Middle frontal gyrus (tissue), 1 donor: ENCODE results near the gene TCP1.
"Not testable (repeated sequence)": the region's sequence is repeated elsewhere in the genome, so short reads cannot be mapped to it uniquely, and the experiment has no call there.

Experiments
- DNase-seq: peaks from one replicate; pipeline ENCODE4 v3.0.0-alpha.2; 2015; ENCODE audit warnings: low spot score; ENCODE audit errors: extremely low spot score

The TCP1 gene

DNA sequence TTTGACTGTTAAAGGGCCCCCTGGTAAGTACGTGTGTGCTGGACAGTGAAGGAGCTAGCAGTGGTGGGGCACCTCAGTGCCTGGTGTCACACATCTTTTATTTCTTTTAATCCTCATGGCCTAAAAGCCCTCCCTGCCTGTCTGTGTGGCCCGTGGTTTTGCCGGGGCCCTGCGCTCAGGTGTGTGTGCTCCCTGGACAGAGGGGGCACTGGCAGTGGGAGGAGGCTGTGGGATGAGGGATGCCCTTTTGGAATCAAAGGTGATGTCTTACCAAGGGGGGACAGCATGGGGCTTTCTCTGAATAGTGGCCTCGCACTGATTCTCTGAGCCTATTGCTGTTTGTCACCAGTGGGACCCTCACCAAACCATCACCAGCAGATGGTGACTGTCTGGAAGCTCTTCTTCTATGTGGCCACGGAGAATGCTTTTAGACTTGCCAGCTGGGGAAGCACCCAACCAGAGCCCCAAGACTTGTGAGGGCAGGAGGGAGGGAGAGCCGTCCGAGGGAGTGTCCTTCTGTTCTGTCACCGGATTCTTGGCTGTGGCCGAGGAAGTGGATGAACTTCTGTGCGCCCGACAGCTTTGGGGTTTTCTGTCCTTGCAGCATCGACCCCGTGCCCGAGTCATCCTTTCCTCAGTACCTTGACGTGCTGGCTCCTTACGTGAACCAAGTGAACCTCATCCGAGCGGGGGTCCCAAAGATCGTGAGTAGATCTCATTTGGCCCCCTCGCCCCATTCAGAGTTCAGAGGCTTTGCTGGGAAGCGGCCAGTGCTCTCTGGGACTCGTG, 28.7 kb upstream of the TCP1 start:
- no peak for DNase-seq

DNA sequence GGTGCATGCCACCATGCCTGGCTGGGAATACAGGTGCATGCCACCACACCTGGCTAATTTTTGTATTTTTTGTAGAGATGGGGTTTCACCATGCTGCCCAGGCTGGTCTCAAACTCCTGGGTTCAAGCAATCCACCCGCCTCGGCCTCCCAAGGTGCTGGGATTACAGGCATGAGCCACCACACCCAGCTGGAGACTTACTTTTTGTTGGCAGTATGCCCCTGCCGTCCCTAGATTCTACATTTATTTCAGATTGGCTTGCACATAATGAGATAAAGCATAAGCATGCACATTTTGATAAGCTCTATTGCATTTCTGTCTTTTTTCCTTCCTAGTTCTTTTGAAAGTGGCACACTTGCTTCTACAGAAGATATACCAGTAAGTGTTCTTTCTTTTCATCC, 27.4 kb upstream of the TCP1 start:
- DNase-seq: not testable (repeated sequence)

DNA sequence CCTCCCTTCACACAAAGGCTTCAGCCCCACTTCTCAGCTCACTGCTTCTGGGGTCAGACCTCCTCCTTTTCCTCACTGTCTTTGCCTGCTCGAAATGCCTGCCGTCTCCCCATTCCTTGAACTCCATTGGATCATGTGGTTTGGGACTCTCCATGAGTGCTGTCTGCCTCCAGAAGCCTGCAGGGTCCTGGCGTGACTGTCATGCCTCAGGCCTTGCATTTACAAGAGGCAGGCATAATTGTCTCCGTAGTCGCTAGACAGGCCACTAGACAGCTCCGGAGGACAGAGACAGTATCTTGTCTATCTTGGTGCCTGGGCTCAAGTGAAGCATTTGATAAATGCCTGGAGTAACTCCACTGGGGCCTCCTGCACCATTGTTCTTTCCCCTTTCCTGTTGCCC, 26.0 kb upstream of the TCP1 start:
- DNase-seq: no peak

DNA sequence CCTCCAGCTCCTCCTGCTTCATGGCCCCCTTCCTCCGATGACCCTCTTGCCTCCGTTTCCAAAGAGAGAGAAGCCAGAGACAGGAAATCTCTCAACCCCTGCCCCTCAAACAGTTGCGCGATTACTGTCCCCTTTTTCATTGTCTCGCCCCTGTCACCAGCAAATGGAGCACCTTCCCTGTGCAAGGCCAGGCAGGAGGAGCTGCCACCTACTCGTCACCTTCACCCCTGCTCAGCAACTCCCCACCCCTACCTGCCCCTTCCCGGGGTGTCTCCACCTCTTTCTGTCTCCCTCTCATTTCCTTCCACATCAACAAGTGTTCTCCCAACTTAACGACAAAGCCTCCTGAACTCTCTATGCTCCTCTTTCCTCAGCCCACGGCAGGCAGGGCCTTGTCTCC, 24.4 kb upstream of the TCP1 start:
- DNase-seq: no peak

DNA sequence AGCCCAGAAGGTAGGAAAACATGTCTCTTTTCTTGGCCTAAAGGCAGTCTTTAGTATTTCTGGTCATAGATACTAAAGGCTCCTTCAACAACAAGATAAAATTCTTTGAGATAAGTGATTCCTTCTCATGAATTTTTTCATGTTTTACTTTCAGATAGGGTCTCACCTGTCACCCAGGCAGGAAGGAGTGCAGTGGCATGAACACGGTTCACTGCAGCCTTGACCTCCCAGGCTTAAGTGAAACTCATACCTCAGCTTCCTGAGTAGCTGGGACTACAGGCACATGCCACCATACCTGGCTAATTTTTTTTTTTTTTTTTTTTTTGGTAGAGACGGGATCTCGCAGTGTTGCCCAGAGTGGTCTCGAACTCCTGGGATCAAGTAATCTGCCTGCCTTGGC, 19.7 kb upstream of the TCP1 start:
- DNase-seq: no peak

DNA sequence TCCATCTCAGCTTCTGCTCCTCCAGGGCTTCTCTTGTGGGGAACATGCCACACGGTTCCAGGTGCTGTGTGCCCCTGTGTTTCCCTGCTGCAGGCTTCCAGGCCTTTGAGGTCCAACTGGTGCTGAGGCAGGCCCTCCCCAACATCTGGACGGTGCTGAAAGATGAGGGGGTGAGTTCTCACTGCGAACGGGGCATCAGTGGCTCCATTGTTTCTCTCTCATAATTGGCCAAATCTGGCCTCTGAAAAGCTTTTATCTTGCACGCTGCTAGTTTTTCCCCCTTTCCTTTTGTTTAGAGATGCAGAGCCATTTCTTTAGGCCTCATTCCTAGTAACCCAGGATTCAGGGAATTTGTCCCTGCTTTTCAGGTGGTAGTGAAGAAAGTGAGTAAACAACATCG, 19.2 kb upstream of the TCP1 start:
- DNase-seq: peak; percentile 7

DNA sequence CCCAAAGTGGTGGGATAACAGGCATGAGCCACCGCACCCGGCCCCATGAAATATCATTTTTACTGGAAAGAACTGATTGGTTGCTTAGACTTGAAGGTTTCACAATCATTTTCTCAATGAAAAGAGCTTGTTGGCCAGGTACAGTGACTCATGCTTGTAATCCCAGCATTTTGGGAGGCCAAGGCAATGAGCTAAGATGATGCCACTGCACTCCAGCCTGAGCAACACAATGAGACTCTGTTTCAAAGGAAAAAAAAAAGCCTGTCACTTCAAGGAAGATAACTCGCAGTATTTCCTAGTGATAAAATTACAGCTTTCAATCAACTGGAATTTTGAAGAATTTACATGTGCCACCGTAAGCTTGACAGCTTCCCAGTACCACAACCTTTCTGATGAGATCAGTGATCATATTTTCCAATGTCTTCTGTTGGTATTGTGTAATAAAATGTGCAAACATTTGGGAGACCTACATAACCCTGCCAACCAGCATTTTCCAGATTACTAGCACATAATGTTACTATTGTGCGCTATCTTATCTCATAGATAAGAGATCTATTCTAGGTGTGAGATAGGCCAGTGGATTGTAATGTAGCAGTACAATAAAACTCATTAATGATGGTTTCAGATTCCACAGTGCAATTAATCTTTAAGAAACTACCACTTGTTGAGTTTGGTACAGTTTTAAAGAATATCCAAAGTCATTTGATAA, 17.9 kb upstream of the TCP1 start:
- no peak for DNase-seq

DNA sequence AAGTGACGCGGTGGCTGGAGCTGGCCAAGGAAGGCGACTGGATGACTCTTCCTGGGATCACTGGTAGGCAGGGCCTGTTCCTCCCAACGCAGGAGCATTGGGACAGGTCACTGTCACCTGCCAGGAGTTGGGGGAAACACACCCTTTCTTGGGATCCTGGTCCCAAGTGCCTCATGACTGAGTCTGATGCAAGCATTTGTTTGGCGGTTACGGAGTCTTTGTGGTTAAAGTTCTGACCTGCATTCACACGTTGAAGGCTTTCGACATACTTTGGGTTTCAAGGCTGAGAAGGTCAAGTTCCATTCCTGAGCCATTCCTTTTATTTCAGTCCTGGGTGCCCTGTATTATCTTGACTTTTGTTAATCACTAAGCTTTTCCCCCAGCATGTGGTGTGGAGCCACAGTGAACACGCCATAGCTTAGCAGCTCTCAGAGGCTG, 16.6 kb upstream of the TCP1 start:
- no peak for DNase-seq

DNA sequence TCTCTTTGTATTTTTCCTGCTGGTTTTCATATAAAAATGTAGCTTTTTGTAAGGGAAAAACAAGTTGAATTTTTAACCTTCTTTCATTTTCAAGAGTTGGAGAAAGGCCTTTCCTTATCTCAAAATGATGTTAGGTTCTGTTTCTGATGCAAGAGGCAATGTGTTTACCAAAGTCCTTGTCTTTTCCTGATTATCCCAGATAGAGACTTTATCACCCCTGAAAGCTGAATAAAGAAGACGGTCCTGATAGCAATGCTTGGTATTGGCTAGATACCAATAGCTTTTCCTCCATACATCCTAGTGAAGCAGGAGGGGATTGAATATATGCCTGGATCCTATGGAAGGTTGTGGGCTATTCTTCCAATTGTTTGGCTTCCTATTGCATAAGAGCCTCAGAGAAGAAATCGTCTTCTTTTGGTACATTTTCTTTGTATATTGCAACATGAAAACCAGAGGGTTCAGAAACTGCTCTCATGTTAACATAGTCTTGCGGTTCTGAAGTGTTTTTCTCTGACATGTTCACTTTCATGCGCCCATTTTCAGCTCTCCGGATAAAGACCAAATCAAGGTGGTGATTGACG, 16.1 kb upstream of the TCP1 start:
- no peak for DNase-seq

DNA sequence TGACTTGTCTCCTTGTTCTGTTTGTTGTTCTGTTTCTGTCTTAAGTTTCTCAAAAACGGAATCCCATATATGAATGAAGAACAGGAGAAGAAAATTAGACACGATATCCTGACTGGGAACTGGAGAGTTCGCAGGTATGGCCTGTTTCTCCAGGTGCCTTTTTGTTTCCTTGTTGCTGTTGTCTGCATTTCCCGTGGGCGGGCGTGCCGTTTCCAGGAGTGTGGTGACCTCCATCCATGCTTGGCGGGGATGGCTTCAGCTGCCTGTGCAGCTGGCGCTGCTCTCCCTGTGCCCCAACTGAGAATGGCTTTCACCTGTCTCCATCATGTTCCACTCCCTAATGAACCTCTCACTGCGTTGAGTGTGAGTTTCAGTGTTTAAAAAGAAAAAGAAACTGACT, 15.1 kb upstream of the TCP1 start:
- no peak for DNase-seq

DNA sequence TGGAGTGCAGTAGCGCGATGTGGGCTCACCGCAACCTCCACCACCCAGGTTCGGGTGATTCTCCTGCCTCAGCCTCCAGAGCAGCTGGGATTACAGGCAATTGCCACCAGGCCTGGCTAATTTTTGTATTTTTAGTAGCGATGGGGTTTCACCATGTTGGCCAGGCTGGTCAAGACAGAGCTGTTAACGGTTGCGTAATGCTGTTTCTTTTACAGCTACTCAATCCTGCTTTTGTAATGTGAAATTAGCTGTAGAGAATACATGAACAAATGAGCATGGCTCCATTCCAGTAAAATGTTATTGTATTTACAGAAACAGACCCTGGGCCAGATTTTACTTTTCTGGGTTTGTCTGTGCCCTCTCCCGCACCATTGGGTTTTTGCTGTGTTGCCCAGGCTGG, 12.5 kb upstream of the TCP1 start:
- DNase-seq: no peak

DNA sequence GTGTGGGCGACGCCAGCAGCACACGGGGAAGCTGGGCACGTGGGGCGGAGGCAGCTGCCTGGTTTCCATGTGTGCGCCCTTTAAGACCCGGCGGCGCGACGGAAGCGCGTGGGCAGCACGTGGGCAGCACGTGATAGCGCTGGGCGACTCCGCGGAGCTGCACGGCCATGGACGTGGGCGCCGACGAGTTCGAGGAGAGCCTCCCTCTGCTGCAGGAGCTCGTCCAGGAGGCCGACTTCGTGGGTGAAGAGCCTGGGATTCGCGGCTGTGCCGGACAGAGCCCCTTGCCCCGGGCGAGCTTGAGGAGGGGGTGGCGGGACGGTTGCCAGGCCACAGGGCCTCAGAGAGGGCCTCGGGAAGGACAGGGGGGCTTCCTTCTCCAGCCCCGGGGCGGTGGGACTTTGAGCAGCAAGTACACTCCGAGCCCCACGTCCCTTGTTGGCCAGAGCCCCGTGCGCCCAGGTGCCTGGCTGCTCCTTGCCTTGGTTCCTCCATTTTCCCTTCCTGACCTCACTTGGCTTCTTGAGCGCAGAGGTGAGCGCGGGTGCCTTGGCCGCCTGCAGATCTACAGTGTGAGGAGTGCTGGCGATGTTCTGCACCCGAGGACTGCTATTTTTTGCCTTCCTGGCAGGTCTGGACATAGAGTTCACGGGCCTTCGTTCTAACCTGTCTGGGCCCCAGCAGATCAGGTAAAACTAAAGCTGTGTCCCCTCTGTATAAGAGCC, 10.9 kb upstream of the TCP1 start, which contains the start of gene PNLDC1:
TSS of gene PNLDC1 (plus strand) at position 136 of the 725 bp plus-strand sequence. CDS start at position 168, 32 bp downstream.
- no peak for DNase-seq

DNA sequence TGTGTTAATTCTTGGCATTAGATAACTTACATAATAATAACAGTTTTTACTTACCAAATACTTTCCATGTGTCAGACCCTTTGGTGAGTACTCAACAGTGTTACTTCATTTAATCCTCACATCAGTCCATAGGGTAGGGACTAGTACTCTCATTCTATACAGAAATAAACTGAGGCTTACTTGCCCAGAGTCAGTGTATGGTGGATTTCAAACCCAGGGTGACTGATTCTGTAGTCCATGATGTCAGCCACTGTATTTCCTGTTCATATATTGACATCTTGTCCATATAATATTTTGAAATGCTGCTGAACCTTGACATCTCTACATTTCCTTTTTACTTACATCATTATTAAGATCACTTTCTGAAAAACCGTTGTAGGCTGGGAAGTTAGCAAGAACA, 8.2 kb upstream of the TCP1 start:
- DNase-seq: no peak

DNA sequence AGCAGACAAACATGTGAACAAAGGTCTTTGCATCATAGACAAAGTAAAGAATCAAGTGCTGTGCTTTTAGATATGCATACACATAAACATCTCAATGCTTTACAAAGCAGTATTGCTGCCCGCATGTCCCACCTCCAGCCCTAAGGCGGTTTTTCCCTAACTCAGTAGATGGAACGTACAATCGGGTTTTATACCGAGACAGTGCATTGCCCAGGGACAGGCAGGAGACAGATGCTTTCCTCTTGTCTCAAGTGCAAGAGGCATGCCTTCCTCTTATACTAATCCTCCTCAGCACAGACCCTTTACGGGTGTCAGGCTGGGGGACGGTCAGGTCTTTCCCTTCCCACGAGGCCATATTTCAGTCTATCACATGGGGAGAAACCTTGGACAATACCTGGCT, 5.6 kb upstream of the TCP1 start:
- DNase-seq: not testable (repeated sequence)

DNA sequence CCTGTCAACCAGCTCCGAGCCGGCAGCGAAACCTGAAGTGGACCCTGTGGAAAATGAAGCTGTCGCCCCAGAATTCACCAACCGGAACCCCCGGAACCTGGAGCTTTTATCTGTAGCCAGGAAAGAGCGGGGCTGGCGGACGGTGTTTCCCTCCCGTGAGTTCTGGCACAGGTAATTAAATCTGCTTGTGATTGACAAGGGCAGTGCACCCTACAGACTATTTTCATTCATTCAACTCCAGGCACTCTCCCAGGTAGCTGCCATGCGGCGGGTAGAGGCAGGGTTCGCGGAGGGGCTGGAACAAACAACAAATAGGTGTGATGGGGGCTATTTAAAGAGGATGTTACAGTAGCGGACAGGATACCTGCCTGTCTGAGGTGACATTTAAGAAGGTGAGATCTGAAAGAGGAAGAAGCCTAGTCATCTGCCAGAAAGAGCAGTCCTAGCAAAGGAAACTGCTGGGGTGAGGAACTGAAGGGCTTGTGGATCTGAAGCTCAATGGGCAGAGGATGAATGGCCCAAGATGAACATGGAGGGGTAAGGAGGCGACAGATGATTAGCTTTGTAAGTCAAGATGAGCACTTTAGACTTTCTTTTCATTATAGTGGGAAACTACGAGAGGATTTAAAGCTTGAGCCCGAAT, 1.7 kb upstream of the TCP1 start:
- no peak for DNase-seq

DNA sequence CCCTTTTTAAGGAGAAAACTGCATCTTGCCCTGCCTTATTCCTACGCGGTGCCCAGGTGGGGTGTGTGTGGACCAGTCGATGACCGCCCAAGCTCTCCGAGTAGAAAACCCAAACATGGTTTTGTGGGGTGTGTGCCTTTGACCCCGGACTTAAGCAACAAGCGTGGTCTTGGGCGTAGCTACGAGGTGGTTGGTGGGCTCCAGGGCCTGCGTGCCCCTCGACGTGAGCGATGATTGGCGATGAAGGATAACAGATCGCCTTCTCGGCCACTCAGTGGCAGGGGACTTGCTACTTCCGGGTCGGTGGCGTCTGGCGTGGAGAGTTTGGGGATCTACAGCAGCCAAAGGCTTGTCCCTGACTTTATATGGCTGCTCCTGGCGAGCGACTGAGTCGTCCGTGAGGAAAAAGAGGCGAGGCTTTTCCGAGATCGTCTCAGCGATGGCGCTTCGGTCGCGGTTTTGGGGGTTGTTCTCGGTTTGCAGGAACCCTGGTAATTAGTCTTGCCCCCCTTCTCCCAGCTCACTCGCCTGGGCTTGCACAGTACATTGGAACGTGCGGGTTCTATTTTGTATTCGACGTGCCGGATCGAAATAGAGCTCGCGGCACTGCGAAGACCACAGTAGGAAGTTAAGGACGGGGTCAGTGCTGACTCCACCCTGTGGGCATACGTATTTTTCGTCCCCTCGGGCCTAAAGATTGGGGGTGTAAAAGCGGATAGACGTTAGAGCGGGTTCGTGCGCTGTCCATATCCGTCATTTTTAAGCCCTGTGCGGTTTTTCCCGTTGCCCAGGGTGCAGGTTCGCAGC, 950 bp upstream of the TCP1 start, which contains the start of gene MRPL18:
TSS of gene MRPL18 (plus strand) at position 319 of the 807 bp plus-strand sequence. CDS start at position 440, 121 bp downstream.
- DNase-seq: peak; percentile 96

DNA sequence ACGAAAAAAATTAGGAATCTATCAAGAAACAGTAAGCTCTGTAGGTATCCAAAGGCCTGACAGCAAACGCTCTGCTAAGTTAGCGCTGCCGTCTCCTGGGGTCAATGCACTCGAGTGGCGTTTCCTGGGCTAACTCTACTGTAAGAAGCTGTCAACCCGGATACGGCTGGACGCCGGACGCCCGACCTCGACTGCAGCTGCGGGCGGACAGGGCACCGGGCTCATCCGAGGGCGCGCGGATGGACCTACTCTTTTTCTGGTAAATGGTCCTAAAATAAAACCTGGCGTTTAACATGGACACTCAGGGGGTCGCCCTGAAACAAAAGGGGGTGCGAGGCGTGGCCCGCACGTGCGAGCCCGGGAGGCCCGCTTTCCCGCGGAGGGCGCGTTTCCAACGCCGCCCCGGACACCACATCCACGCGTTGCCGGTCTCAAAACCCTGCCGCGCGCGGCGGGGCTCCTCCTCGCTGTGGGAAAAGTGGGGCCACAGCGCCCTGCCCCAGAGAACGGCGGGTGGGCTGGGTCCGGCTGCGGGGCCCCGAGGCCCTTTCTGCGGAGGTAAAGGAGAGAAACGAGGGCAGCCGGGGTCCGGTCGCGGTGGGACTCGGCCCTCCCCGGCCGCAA, 537 bp downstream of the TCP1 start:
- DNase-seq: no peak

DNA sequence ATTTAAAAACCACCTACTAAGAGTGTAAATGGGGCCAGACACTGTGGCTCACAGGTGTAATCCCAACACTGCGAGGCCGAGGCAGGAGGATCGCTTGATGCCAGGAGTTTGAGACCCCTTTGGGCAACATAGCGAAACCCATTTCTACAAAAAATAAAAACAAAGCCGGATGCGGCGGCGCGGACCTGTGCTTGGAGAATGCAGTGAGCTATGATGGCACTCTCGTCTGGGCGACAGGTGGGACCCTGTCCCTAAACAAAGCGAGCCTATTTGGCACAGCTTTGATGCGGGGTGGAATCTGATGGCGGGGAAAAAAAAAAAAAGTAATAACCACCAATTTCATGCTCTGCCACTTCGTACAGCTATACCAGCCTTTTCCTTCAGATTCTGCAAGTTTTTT, 1.1 kb downstream of the TCP1 start:
- no peak for DNase-seq

DNA sequence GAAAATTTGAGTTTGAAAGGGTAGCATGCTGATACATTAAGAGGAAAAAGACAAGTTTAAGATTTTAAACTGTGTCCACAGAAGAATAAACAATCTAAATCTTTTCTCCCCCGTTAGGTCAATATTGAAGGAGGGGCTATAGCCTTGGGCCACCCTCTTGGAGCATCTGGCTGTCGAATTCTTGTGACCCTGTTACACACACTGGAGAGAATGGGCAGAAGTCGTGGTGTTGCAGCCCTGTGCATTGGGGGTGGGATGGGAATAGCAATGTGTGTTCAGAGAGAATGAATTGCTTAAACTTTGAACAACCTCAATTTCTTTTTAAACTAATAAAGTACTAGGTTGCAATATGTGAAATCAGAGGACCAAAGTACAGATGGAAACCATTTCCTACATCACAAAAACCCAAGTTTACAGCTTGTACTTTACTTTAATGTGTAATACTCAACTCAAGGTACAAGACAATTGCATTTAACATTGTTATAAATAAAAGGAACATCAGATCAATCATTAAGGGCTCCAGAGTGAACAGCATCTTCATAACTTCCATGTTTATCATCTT, 10.8 kb downstream of the TCP1 start:
- DNase-seq: no peak

DNA sequence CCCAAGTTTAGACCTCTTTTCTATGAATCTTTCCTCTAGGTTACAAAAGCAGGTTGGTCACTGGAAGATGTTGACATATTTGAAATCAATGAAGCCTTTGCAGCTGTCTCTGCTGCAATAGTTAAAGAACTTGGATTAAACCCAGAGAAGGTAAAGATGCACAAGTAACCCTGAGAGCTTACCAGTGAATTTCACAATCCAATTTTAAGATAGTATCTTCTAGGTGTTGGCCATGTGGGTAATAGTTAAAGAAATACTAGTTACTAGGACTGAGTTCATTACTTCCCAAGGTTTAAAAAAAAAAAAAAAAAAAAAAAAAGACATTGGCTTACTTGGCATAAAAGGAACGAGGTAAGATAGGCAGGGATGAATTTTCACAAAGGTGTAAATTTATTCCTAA, 11.3 kb downstream of the TCP1 start:
- no peak for DNase-seq
